K562 (cell line): ENCODE data around the gene HOXA5. TPM values are rescaled to one million over a fixed set of nuclear protein-coding genes. Genes with fewer than 3 reads are reported as not detected.

Experiments
- ARID4B ChIP-seq: sonication (generic); formaldehyde crosslinking; IDR thresholded peaks from 2 replicates; pipeline ENCODE4 v1.8.0; 2022; ENCODE audit warnings: mild to moderate bottlenecking, missing genetic modification reagents
- polyA plus RNA-seq, 8 experiments: library from polyadenylated mRNA; depleted of rRNA in 4 of 8; stranded (reverse) in 5 of 8; unstranded in 3 of 8; fragments of >200 nt; fragmentation: Nextera tagmentation in 2 of 8; fragmentation: Illumina TruSeq in 1 of 8; extraction: Ambion mirVana in 2 of 8; extraction: Trizol in 1 of 8; gene quantifications; 2 replicates each; pipeline versions ENCODE4 v1.2.1 to v1.2.3, GENCODE V29; 2011 to 2014; ENCODE audit warnings: inconsistent platforms in 1 of 8, missing spikeins in 1 of 8
- total RNA-seq, 7 experiments: library from RNA; depleted of rRNA in 6 of 7; stranded (reverse); fragments of >200 nt in 6 of 7; fragmentation: Illumina TruSeq in 2 of 7; extraction: Trizol in 2 of 7; gene quantifications; 2 replicates each; pipeline versions ENCODE4 v1.2.1 to v1.2.3, GENCODE V29; 2011 to 2021; ENCODE audit warnings: low replicate concordance in 1 of 7

Gene HOXA5
- total and polyA plus RNA-seq, 9 of the 15 experiments (the other 6 are each of a cell fraction or from before 2014, with no cell fraction given), result 0.13 TPM; not detected in 8

- TF ChIP-seq ARID4B (CRISPR knock-in tag), result no peak
- TF ChIP-seq, all 486 proteins: peak for 0
Observed at GRCh38 chr7:27180431-27181420, 37.2 kb upstream of the HOXA5 start (continued).
